K562 (cell line): ENCODE measurements around the gene FEV. TPM values are rescaled to one million over a fixed set of nuclear protein-coding genes. Genes with fewer than 3 reads are reported as not detected.

ENCODE experiments used
- ATAC-seq: fragments of 200-7000 bp; cut with Tn5 transposase; 3 replicates; pipeline ENCODE4 v1.9.1; 2020; ENCODE audit warnings: moderate library complexity
- BruUV-seq: library from RNA; stranded (reverse); fragments of 400-500 nt; replicated peaks from 2 replicates; lab custom pipeline; 2021; lab: Mats Ljungman, UMichigan
- CTCF ChIA-PET: fragments of 300-600 bp; formaldehyde crosslinking; extraction: SDS; loops from one replicate; lab custom pipeline; 2021; ENCODE audit warnings: low intra/inter-chr PET ratio; lab: Yijun Ruan, JAX
- POLR2A ChIA-PET: fragments of 300-600, 350-650 bp; sonication (Branson Sonifier 250); formaldehyde crosslinking; extraction: SDS; loops from one replicate; lab custom pipeline; 2021; ENCODE audit warnings: antibody characterized with exemption, inconsistent platforms; lab: Yijun Ruan, JAX
- DNase-seq, 4 experiments: peaks; one replicate each; pipeline versions ENCODE4 v3.0.0 to v3.0.0-alpha.2; 2011 to 2018; ENCODE audit warnings: low spot score in 3 of 4, mixed read lengths in 3 of 4; ENCODE audit errors: extremely low read depth in 1 of 4
- FAIRE-seq: peaks from 2 replicates; lab custom pipeline; 2011; peaks lifted over from hg19 to GRCh38; lab: Jason Lieb, UNC
- H2AFZ ChIP-seq: 2 replicates; pipeline ENCODE4 v1.6.0; 2011; ENCODE audit warnings: low read depth, low read length, control low read depth, inconsistent platforms
- H3K27ac ChIP-seq: fragments of 200-600 bp; 3 replicates; pipeline ENCODE4 v1.8.0; 2011; ENCODE audit warnings: low read depth, mild to moderate bottlenecking, control low read depth, inconsistent platforms, low read length, moderate library complexity, mixed read lengths; ENCODE audit errors: extremely low read depth
- H3K27me3 ChIP-seq, 2 experiments: fragments of 300-600 bp in 1 of 2; 2 replicates in 1 of 2; 3 replicates in 1 of 2; pipeline versions ENCODE4 v1.6.0 to v1.8.0; 2011; ENCODE audit warnings: inconsistent platforms in 2 of 2, low read length in 2 of 2, mild to moderate bottlenecking in 1 of 2, mixed read lengths in 1 of 2, moderate library complexity in 1 of 2; ENCODE audit not compliant: control insufficient read depth in 2 of 2, insufficient read depth in 2 of 2
- H3K36me3 ChIP-seq: fragments of 300-600 bp; 3 replicates; pipeline ENCODE4 v1.8.0; 2011; ENCODE audit warnings: mild to moderate bottlenecking, low read length, inconsistent platforms; ENCODE audit not compliant: control insufficient read depth, insufficient read depth
- H3K4me1 ChIP-seq, 2 experiments: fragments of 200-600 bp in 1 of 2; replicated peaks in 1 of 2; 2 replicates in 1 of 2; 3 replicates in 1 of 2; pipeline versions ENCODE4 v1.5.1 to v1.8.0; 2011; ENCODE audit warnings: inconsistent platforms in 2 of 2, low read length in 2 of 2, mild to moderate bottlenecking in 1 of 2, mixed read lengths in 1 of 2, moderate library complexity in 1 of 2; ENCODE audit not compliant: control insufficient read depth in 2 of 2, insufficient read depth in 2 of 2
- H3K4me2 ChIP-seq: 2 replicates; pipeline ENCODE4 v1.6.1; 2011; ENCODE audit warnings: low read length, control low read depth, inconsistent platforms, mixed read lengths; ENCODE audit not compliant: insufficient read depth
- H3K4me3 ChIP-seq: fragments of 200-600 bp; sonication (generic), shearing (Covaris generic); 2 replicates; pipeline ENCODE4 v1.5.1; 2016; ENCODE audit warnings: control low read depth, inconsistent platforms
- H3K79me2 ChIP-seq: fragments of 200-600 bp; 3 replicates; pipeline ENCODE4 v1.8.0; 2011; ENCODE audit warnings: low read length, inconsistent platforms; ENCODE audit not compliant: control insufficient read depth, insufficient read depth
- H3K9ac ChIP-seq, 2 experiments: 2 replicates each; pipeline versions ENCODE4 v1.6.0 to v1.6.1; 2011; ENCODE audit warnings: low read depth in 2 of 2, low read length in 2 of 2, control low read depth in 1 of 2, inconsistent platforms in 1 of 2, mild to moderate bottlenecking in 1 of 2, mixed read lengths in 1 of 2; ENCODE audit not compliant: insufficient read depth in 1 of 2
- H3K9me1 ChIP-seq: one replicate; pipeline ENCODE4 v1.6.0; 2011; ENCODE audit warnings: inconsistent platforms, mild to moderate bottlenecking, low read length, moderate library complexity; ENCODE audit not compliant: control insufficient read depth, insufficient read depth
- H3K9me3 ChIP-seq: replicated peaks from 2 replicates; pipeline ENCODE4 v1.5.1; 2011; ENCODE audit warnings: low read depth, low read length, inconsistent platforms; ENCODE audit not compliant: control insufficient read depth, insufficient read depth
- H4K20me1 ChIP-seq: replicated peaks from 2 replicates; pipeline ENCODE4 v1.6.1; 2011; ENCODE audit warnings: low read length, inconsistent platforms, mixed read lengths; ENCODE audit not compliant: control insufficient read depth, insufficient read depth
- BCL6 ChIP-seq: fragments of 250-450 bp; sonication (Bioruptor Pico); IDR thresholded peaks from 2 replicates; pipeline ENCODE4 v1.4.0; 2020
- BDP1 ChIP-seq: IDR thresholded peaks from 3 replicates; pipeline ENCODE4 v1.6.1; 2011; ENCODE audit not compliant: insufficient read length, insufficient read depth
- CEBPB ChIP-seq: fragments of 450-650 bp; IDR thresholded peaks from 2 replicates; pipeline ENCODE4 v1.6.1; 2016; ENCODE audit warnings: missing genetic modification characterization, missing compliant biosample characterization
- JUNB ChIP-seq: fragments of 450-650 bp; formaldehyde crosslinking; conservative IDR thresholded peaks from 2 replicates; pipeline ENCODE4 v1.4.0; 2020; ENCODE audit warnings: mild to moderate bottlenecking
- MECOM ChIP-seq: fragments of 250-450 bp; sonication (Bioruptor Pico); IDR thresholded peaks from 2 replicates; pipeline ENCODE4 v1.8.0; 2022; ENCODE audit warnings: inconsistent platforms
- RBBP5 ChIP-seq: fragments of 200-600 bp; sonication (generic); IDR thresholded peaks from 2 replicates; pipeline ENCODE4 v1.6.1; 2012; ENCODE audit warnings: borderline replicate concordance, mild to moderate bottlenecking, low read length, control low read depth, inconsistent platforms; ENCODE audit not compliant: insufficient read depth, poor library complexity, severe bottlenecking
- SPI1 ChIP-seq: IDR thresholded peaks from 2 replicates; pipeline ENCODE4 v1.6.1; 2011; ENCODE audit warnings: low read depth, low read length, control low read depth, borderline replicate concordance
- SRSF9 ChIP-seq: fragments of 200-400 bp; formaldehyde crosslinking; IDR thresholded peaks from 2 replicates; pipeline ENCODE4 v1.6.1; 2017; ENCODE audit warnings: low read depth, low read length, borderline replicate concordance
- ZC3H8 ChIP-seq: fragments of 450-650 bp; IDR thresholded peaks from 2 replicates; pipeline ENCODE4 v1.6.1; 2017
- ZFP36 ChIP-seq: fragments of 150-350 bp; IDR thresholded peaks from 2 replicates; pipeline ENCODE4 v1.6.1; 2018; ENCODE audit warnings: low read length, low read depth; ENCODE audit not compliant: partially characterized antibody
- ZNF134 ChIP-seq: fragments of 250-450 bp; sonication (Bioruptor Pico); conservative IDR thresholded peaks from 2 replicates; pipeline ENCODE4 v1.4.0; 2020
- ZNF165 ChIP-seq: fragments of 250-450 bp; sonication (Bioruptor Pico); IDR thresholded peaks from 2 replicates; pipeline ENCODE4 v1.4.0; 2020; ENCODE audit warnings: borderline replicate concordance
- ZNF408 ChIP-seq: fragments of 250-450 bp; sonication (Bioruptor Pico); IDR thresholded peaks from 2 replicates; pipeline ENCODE4 v1.4.0; 2020; ENCODE audit warnings: low read depth, mild to moderate bottlenecking, moderate library complexity
- ZNF589 ChIP-seq: fragments of 200-800 bp; sonication (Bioruptor generic); IDR thresholded peaks from 2 replicates; pipeline ENCODE4 v1.6.1; 2016; ENCODE audit warnings: low read depth, missing genetic modification characterization, missing compliant biosample characterization
- WGBS: fragments of 100-300 bp; shearing (Covaris generic); methylation state at CpG from one replicate; pipeline ENCODE4 v1.1.6; 2016; ENCODE audit warnings: low coverage, mixed read lengths; ENCODE audit not compliant: insufficient coverage; ENCODE audit errors: missing lambda C conversion rate; 5-methylcytosine and 5-hydroxymethylcytosine counted together
- in situ Hi-C: fragments of 300-500 bp; cut with MboI; formaldehyde crosslinking; loops from 4 replicates; pipeline ENCODE4 v1.15.0; 2018; ENCODE audit warnings: inconsistent platforms, mixed read lengths
- intact Hi-C: fragments of 100-400 bp; cut with micrococcal nuclease; formaldehyde crosslinking; loops from 2 replicates; pipeline ENCODE4 v1.14.2; 2022
- polyA plus RNA-seq, 8 experiments: library from polyadenylated mRNA; depleted of rRNA in 4 of 8; stranded (reverse) in 5 of 8; unstranded in 3 of 8; fragments of >200 nt; fragmentation: Nextera tagmentation in 2 of 8; fragmentation: Illumina TruSeq in 1 of 8; extraction: Ambion mirVana in 2 of 8; extraction: Trizol in 1 of 8; gene quantifications; 2 replicates each; pipeline versions ENCODE4 v1.2.1 to v1.2.3, GENCODE V29; 2011 to 2014; ENCODE audit warnings: inconsistent platforms in 1 of 8, missing spikeins in 1 of 8
- total RNA-seq, 7 experiments: library from RNA; depleted of rRNA in 6 of 7; stranded (reverse); fragments of >200 nt in 6 of 7; fragmentation: Illumina TruSeq in 2 of 7; extraction: Trizol in 2 of 7; gene quantifications; 2 replicates each; pipeline versions ENCODE4 v1.2.1 to v1.2.3, GENCODE V29; 2011 to 2021; ENCODE audit warnings: low replicate concordance in 1 of 7
- TF ChIP-seq, protein P1 (sequence below): fragments of 250-450 bp; sonication (Bioruptor Pico); IDR thresholded peaks from 2 replicates; pipeline ENCODE4 v1.5.0; 2020; ENCODE audit warnings: mild to moderate bottlenecking
- TF ChIP-seq, protein P2 (sequence below): fragments of 450-650 bp; IDR thresholded peaks from 2 replicates; pipeline ENCODE4 v1.6.1; 2016; ENCODE audit warnings: missing biosample characterization, missing genetic modification characterization

The FEV gene
- total and polyA plus RNA-seq, 9 of the 15 experiments (the other 6 are each of a cell fraction or from before 2014, with no cell fraction given), result 0.08 to 1.6 (median 0.62) TPM; not detected in 1

DNA sequence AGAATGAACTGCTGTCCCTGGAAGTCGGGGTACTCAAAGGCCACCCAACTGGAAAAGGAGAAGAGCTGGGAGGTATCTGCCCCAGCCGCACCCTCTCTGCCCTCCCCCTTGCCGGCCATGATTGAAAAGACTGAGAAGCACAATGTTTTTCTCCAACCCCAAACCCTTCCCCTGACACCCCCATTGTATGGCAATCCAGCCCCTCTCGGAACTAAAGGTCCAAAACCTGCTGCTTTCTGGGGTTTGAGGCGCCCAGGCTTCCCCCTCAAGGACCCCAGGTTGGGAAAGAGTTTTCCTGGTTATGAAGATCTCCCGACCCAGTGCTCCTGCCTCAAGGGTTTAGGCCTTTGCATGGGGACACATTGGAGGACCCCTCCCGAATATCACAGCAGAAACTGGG is 7.2 kb upstream of the FEV start:
- intact Hi-C loops, result loop anchor here (5.0 kb wide), 1 partner anchor 65 kb away; no protein-coding TSS in a partner anchor
- Histone ChIP-seq H3K36me3 (no peaks in the 10 kb centered on the region), H3K4me1 (peaks cover 2 to 24% of the 10 kb centered on the region in 2 experiments; a peak in 3 of 5 replicates), H4K20me1 (no peaks in the 10 kb centered on the region), H3K9ac (no peak overlapping the region), H3K4me3 (no peak overlapping the region), H3K27me3 (peaks cover 0 to 36% of the 10 kb centered on the region in 2 experiments; a peak in 3 of 5 replicates)
- TF ChIP-seq ZNF589 (CRISPR knock-in tag) (no peak), SRSF9 (no peak), SPI1 (no peak), ZNF134 (CRISPR knock-in tag) (no peak), MECOM (CRISPR knock-in tag) (no peak), BDP1 (no peak), CEBPB (tag) (no peak), ZNF165 (CRISPR knock-in tag) (no peak), JUNB (no peak), ZC3H8 (no peak), ZNF408 (CRISPR knock-in tag) (no peak), RBBP5 (no peak), ZFP36 (no peak), BCL6 (no peak)
- TF ChIP-seq, protein P1, sequence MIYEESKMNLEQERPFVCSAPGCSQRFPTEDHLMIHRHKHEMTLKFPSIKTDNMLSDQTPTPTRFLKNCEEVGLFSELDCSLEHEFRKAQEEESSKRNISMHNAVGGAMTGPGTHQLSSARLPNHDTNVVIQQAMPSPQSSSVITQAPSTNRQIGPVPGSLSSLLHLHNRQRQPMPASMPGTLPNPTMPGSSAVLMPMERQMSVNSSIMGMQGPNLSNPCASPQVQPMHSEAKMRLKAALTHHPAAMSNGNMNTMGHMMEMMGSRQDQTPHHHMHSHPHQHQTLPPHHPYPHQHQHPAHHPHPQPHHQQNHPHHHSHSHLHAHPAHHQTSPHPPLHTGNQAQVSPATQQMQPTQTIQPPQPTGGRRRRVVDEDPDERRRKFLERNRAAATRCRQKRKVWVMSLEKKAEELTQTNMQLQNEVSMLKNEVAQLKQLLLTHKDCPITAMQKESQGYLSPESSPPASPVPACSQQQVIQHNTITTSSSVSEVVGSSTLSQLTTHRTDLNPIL (CRISPR knock-in tag), result no peak
- TF ChIP-seq, protein P2, sequence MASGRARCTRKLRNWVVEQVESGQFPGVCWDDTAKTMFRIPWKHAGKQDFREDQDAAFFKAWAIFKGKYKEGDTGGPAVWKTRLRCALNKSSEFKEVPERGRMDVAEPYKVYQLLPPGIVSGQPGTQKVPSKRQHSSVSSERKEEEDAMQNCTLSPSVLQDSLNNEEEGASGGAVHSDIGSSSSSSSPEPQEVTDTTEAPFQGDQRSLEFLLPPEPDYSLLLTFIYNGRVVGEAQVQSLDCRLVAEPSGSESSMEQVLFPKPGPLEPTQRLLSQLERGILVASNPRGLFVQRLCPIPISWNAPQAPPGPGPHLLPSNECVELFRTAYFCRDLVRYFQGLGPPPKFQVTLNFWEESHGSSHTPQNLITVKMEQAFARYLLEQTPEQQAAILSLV, result no peak
- TF ChIP-seq, all 486 proteins: peak for 0
- no peak overlapping the region for H3K4me2 ChIP-seq
- no peak overlapping the region for H3K27ac ChIP-seq
- WGBS, result 11% methylated on average over 7 of the region's 7 CpGs
- CTCF ChIA-PET, result no interaction called here
- no peaks in the 10 kb centered on the region for H3K9me3 ChIP-seq
- ATAC-seq (no peak), DNase-seq (no peak), FAIRE-seq (no peak)
- BruUV-seq, result no TSS peak
- no peaks in the 10 kb centered on the region for H3K79me2 ChIP-seq
- no peaks in the 10 kb centered on the region for H3K9me1 ChIP-seq
- POLR2A ChIA-PET, result interaction anchor here (0.7 to 0.9 kb wide), 2 partner anchors 14 to 16 kb away, joined by 3 read pairs; no protein-coding TSS in a partner anchor
- H2AFZ ChIP-seq, result no peak overlapping the region
- in situ Hi-C loops, result no loop called here
